HT-29 (cell line): ENCODE results near the gene RAB3C. TPM values are rescaled to one million over a fixed set of nuclear protein-coding genes. Genes with fewer than 3 reads are reported as not detected.

ENCODE experiments used
- DNase-seq: peaks from one replicate; pipeline ENCODE4 v3.0.0-alpha.2; 2015; ENCODE audit warnings: low spot score
- total RNA-seq: library from RNA; depleted of rRNA; stranded (reverse); fragments of >200 nt; shearing (Covaris generic); gene quantifications from 2 replicates; pipeline ENCODE4 v1.2.3, GENCODE V29; 2014

RAB3C gene
- total RNA-seq, 1 experiment from 2014 or later, result not detected

- no peak for DNase-seq
These were observed 243.0 kb downstream of the RAB3C start for GRCh38 chr5:58825899-58826298.

DNA sequence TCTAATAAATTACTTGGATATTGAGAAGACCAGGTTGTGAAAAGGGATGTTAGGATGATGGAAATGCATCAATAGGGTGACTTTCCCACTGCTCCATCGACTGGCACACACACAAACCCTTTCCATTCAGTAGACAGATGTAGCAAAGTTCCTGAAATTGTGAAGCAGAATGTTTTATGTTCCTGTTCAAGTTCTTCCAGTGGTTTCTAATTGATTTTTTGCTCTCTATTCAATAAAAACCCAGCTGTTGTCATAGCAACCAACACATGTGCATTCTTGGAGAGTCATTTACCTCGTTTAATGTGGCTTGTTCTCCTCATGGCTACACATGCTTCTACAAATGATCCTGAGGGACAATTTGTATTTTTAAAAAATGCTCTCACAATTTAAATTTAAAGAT is 244.6 kb downstream of the RAB3C start:
- DNase-seq, result no peak

DNA sequence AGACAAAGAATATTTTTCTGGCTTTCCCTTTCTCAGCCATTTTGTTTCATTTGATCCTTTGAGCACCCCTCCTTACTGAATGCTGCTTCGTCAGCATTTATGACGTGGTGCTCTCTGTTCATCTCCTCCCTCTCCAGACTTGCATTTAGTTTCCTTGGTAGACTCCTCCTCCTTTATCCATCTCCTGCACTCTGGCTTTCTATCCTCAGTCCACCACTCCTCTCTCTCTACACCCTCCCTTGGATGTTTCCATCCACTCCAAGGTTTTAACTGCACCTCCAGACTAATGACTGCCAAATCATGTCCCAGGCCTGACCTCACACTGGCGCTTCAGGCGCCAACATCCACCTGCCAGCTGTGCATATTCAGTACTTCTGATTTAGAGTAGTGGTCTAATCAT is 245.4 kb downstream of the RAB3C start:
- DNase-seq, result no peak

DNA sequence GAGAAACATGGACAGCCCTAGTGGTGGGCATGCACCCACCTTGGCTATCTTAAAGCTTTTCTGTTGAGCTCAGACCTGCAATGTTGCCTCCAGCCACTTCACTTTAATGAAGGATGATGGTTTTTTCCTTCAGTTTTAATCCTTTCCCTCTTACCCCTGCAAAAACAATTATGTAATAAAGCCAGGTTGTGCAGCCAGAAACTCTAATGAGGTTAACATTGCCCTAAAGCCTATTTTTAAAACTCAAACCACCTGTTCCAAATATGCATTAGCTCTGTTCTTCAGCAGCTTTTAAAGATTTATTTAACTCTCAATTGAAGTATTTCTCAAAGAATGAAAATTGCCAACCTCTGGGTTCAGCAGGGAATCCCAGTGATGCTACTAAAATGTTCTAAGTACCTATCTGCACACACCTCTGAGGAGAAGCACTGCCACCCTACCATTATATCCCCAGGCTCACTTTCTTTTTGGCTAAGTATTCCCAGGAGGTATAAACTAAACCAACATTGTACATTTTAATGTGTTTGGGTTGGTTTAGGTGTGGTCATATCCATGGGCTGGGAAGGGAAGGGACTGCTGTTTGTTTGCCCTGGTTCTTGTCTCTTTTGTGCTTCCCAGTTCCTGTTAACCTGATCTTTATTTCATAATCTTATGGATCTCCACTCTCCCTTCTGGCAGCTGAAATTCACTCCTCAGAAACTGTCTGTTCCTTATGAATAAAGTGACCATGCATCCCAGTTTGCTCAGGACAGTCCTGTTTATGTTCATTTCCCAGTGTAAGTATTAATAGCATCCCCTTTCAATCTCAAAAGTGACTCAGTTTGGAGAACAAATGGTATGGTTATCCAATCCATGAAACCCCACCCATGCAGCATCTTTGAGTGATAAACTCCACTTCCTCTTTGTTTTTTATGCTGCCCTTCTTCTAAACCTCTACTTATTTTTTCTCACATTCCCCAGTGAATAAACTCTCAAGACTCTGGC is 251.7 kb downstream of the RAB3C start:
- no peak for DNase-seq

GRCh38 chr5:58836351-58836750 is 253.5 kb downstream of the RAB3C start:
- no peak for DNase-seq

GRCh38 chr5:58838729-58839128 is 255.9 kb downstream of the RAB3C start:
- DNase-seq, result no peak

DNA sequence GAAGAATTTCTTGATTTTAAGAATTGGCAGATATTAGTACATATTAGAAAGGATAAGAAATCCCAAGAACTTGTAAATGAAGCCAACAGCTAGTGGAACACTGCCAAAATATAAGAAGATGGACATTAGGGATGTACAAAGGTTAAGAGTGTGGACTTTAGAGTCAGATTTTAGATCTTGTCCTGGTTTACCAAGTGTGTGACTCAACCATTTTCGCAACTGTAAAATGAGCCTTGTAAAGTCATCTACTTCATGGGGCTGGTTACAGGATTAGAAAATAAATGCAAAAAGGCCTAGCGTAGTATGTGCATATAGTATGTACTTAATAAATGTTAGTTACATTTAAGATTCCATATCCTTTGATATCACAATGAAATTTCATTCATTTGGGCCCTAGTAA is 260.0 kb downstream of the RAB3C start:
- no peak for DNase-seq

GRCh38 chr5:58844395-58844794 is 261.5 kb downstream of the RAB3C start:
- no peak for DNase-seq

DNA sequence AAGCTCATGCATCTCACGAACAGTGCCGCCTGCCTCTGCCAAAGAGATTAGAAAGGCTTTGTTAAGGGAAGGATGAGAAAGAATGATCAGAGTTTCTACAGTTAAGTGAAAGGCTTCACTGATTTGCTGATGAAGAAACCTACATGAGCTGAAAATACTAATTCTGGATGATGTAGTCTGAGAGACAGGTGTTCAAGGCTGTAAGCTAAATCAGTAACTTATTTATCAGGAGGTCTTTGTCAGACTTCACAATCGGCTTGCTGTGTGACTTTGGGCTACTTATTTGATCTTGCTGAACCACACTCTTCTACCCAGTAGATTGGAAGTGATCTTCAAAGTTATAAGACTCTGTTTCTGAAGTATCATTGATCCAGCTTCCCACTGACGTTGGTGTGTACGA is 264.2 kb downstream of the RAB3C start:
- DNase-seq, result no peak

DNA sequence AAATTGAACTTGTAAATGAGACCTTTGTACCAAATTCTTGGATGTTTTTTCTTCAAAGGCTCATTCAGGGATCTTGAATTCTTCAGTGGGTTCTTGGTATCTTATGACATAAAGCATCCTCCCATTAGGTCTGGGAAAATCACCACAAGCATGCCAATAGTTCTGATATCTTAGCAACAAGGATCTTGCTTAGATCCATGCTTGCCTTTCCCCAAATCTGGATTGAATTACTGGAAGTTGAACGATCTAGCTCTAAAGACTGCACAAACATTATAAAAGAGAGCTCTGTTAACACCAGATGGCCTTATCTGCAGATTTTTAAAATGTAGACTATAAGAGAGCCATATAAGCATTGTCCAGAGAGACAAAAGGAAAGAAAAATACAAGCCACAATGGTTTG is 266.3 kb downstream of the RAB3C start:
- no peak for DNase-seq

- peak; percentile 84 for DNase-seq
These were observed 267.2 kb downstream of the RAB3C start for GRCh38 chr5:58849921-58850667.

- no peak for DNase-seq
These were observed 268.3 kb downstream of the RAB3C start for GRCh38 chr5:58851153-58851552.

- no peak for DNase-seq
These were observed 268.7 kb downstream of the RAB3C start for GRCh38 chr5:58851571-58851970.

GRCh38 chr5:58852566-58852965 is 269.7 kb downstream of the RAB3C start:
- DNase-seq, result no peak

- DNase-seq, result no peak
These were observed 271.6 kb downstream of the RAB3C start for GRCh38 chr5:58854441-58854840.

DNA sequence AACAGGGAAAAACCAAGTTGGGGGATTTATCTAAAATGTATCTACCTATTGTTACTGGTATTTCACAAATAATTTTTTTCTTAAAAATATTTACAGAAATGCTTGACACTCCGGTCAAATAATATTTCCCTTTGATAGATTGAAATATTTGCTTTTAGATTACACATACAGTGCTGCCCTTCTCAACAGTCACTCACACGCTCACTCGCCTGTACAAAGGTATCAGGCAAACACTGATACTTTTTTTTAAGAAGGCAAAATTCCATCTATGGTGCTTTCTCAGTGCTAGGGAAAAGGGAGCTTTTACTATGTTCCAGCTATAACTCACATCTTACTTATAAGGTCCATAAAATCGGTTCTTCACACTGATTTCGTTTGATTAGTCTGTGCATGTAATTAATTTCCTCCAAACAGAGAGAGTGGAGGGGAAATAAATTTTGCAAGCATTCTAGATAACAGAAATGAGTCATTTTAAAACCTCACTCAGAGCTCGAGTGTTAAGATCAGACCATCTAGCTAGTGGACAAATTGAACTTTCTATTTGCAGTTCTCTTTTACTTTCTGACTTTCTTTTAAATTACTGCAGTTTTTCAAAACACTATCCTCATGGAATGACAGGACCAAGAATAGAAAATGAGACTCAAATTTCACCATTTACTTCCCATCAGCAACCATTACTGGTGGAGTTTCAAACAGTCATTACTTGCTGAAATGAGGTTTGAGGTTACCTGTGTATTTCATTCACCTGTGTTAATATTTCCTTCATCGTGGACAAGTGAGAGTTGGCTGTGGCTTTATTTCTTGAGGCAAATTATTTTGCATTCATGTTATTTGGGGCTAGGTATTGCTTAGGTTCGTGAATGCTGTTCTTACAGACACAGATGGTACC is 273.2 kb downstream of the RAB3C start:
- no peak for DNase-seq

DNA sequence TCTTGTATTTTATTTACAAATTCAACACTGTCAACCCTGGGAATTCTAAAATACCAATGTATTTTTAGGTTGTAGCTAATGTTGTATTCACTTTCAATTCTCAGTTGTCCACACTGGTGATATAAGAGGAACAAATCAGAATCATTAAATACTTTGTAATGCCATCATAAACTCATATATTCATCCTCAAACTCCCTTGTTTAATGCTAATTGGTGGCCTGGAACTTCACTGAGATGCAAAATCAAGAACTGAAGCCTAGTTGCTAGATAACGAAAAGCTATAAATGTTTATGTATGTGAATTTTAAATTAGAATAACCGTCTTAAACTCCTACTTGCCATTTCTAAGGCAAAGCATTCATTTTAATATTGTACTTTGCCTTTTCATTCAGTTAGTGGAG is 274.7 kb downstream of the RAB3C start:
- no peak for DNase-seq

DNA sequence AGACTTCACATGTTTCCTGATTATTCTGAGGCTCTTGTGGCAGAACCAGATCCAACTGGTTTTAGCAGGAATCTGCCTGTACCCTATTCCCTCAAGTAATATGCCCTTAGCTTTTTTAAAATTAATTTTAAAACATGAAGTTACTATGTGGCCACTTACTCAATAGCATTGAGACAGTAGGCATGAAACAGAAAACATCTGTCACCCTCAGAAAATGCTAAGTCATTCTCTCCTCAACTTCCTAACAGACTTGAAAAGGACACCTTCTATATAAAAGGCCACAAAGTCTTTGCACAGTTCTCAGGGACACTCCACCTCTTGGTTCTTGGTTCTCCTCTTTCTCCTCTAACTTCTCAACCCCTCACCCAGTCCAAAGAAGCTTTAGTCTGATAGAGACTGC is 277.8 kb downstream of the RAB3C start:
- DNase-seq, result no peak

GRCh38 chr5:58868931-58869330 is 286.1 kb downstream of the RAB3C start:
- DNase-seq, result no peak

GRCh38 chr5:58871648-58872242 is 288.9 kb downstream of the RAB3C start:
- DNase-seq, result peak; percentile 69

DNA sequence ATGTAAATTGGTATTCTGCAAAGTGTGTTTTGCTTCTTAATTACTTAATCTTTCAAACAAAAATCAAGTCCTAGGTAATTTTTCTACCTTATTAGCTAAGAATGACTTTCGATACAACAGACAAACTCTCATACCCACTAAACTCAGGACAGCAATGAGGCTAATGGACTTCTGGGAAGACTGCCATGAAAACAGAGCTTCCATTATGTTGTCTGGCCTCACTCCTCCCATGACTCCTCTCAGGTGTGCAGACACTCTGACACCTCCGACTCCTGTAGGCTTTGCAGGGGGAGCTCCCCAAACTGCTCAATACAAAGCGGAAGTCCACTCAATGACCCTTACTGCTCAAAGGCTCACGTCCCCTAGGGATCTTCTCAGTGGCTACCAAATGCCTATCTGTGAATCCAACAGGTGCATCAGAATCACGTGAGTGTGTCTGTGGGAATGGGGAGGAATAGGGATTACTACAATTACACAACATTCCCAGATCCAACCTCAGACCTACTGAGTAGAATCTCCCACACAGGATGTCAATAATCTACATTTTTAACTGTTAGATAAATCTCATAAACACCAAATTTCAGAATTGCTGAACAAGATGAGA is 289.9 kb downstream of the RAB3C start:
- DNase-seq, result no peak
